ENCODE measurements around the gene NT5DC1.

GRCh38 chr6:116051244-116051643 lies 49.4 kb upstream of the NT5DC1 start:
- TF ChIP-seq, protein P1, sequence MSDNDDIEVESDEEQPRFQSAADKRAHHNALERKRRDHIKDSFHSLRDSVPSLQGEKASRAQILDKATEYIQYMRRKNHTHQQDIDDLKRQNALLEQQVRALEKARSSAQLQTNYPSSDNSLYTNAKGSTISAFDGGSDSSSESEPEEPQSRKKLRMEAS (IDR thresholded peaks at IDR 0.05; ENCODE audit: low read depth) = no peak
- TF ChIP-seq, protein P2, sequence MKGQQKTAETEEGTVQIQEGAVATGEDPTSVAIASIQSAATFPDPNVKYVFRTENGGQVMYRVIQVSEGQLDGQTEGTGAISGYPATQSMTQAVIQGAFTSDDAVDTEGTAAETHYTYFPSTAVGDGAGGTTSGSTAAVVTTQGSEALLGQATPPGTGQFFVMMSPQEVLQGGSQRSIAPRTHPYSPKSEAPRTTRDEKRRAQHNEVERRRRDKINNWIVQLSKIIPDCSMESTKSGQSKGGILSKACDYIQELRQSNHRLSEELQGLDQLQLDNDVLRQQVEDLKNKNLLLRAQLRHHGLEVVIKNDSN (IDR thresholded peaks at IDR 0.05; ENCODE audit: borderline replicate concordance, low read depth) = no peak
- no peak for TF ChIP-seq SIN3A (IDR thresholded peaks at IDR 0.05; ENCODE audit: borderline replicate concordance, low read depth, low read length)
- TF ChIP-seq, protein P3, sequence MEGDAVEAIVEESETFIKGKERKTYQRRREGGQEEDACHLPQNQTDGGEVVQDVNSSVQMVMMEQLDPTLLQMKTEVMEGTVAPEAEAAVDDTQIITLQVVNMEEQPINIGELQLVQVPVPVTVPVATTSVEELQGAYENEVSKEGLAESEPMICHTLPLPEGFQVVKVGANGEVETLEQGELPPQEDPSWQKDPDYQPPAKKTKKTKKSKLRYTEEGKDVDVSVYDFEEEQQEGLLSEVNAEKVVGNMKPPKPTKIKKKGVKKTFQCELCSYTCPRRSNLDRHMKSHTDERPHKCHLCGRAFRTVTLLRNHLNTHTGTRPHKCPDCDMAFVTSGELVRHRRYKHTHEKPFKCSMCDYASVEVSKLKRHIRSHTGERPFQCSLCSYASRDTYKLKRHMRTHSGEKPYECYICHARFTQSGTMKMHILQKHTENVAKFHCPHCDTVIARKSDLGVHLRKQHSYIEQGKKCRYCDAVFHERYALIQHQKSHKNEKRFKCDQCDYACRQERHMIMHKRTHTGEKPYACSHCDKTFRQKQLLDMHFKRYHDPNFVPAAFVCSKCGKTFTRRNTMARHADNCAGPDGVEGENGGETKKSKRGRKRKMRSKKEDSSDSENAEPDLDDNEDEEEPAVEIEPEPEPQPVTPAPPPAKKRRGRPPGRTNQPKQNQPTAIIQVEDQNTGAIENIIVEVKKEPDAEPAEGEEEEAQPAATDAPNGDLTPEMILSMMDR (IDR thresholded peaks at IDR 0.05) = no peak
- no peak for TF ChIP-seq POLR2AphosphoS5 (IDR thresholded peaks at IDR 0.05; ENCODE audit: low read depth, low read length)
- no peak for TF ChIP-seq CHD2 (IDR thresholded peaks at IDR 0.05; ENCODE audit: low read length, partially characterized antibody)
